GM19455 (cell line): Measurements from ENCODE around the gene RBBP8NL.

Experiments
- ATAC-seq: cut with Tn5 transposase; IDR thresholded peaks from one replicate; pipeline ENCODE4 v1.9.1; 2021; ENCODE audit not compliant: unreplicated experiment

RBBP8NL gene

GRCh38 chr20:62462976-62463592 lies 35.7 kb upstream of the RBBP8NL start:
- no peak for ATAC-seq

GRCh38 chr20:62461834-62462233 lies 34.5 kb upstream of the RBBP8NL start:
- ATAC-seq = no peak

- ATAC-seq = no peak
Observed at GRCh38 chr20:62461157-62461556, 33.8 kb upstream of the RBBP8NL start.

- no peak for ATAC-seq
Observed at GRCh38 chr20:62460678-62461077, 33.3 kb upstream of the RBBP8NL start.

- no peak for ATAC-seq
Observed at GRCh38 chr20:62459488-62459887, 32.1 kb upstream of the RBBP8NL start.

- no peak for ATAC-seq
Observed at GRCh38 chr20:62458275-62459251, 31.2 kb upstream of the RBBP8NL start.

GRCh38 chr20:62457831-62458230 lies 30.5 kb upstream of the RBBP8NL start:
- ATAC-seq = no peak

GRCh38 chr20:62457098-62457497 lies 29.8 kb upstream of the RBBP8NL start:
- ATAC-seq = no peak

GRCh38 chr20:62455929-62456328 lies 28.6 kb upstream of the RBBP8NL start:
- no peak for ATAC-seq

- ATAC-seq = no peak
Observed at GRCh38 chr20:62454904-62455636, 27.7 kb upstream of the RBBP8NL start.

GRCh38 chr20:62453186-62453808 lies 26.0 kb upstream of the RBBP8NL start:
- ATAC-seq = no peak

GRCh38 chr20:62452475-62453095 lies 25.2 kb upstream of the RBBP8NL start:
- ATAC-seq = no peak

GRCh38 chr20:62451970-62452369 lies 24.6 kb upstream of the RBBP8NL start:
- no peak for ATAC-seq

GRCh38 chr20:62451156-62451767 lies 23.9 kb upstream of the RBBP8NL start:
- no peak for ATAC-seq

GRCh38 chr20:62449951-62450691 lies 22.8 kb upstream of the RBBP8NL start:
- no peak for ATAC-seq

GRCh38 chr20:62448788-62449187 lies 21.4 kb upstream of the RBBP8NL start:
- ATAC-seq = no peak

- ATAC-seq = no peak
Observed at GRCh38 chr20:62448038-62448437, 20.7 kb upstream of the RBBP8NL start.

GRCh38 chr20:62446888-62447869 lies 19.8 kb upstream of the RBBP8NL start:
- ATAC-seq = no peak
